HG03045 (cell line): ENCODE data around the gene SCUBE1.
"Not testable (repeated sequence)": the region's sequence is repeated elsewhere in the genome, so short reads cannot be mapped to it uniquely, and the experiment has no call there.

Experiments
- ATAC-seq: cut with Tn5 transposase; IDR thresholded peaks from one replicate; pipeline ENCODE4 v1.9.1; 2021; ENCODE audit warnings: mild to moderate bottlenecking, moderate library complexity; ENCODE audit not compliant: unreplicated experiment

SCUBE1 gene

DNA sequence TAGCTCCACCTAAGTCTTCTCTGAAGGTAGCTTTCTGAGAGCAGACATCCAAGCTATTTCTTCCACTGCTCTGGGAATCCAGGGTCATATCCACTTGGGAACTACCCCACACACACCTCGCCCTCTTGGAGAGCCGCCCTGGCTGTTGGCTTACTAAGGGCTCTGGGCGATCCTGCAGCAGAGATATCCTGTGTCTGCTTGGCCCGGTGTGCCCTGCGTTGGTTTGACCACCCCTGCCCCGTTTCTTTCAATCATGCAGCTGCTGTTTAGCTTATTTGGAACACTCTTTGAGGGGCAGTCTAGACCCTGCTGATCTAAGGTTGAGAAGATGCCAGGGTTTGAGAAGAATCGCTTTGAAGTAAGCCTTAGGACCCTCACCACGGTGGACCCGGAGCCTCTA, 17.4 kb upstream of the SCUBE1 start:
- no peak for ATAC-seq

DNA sequence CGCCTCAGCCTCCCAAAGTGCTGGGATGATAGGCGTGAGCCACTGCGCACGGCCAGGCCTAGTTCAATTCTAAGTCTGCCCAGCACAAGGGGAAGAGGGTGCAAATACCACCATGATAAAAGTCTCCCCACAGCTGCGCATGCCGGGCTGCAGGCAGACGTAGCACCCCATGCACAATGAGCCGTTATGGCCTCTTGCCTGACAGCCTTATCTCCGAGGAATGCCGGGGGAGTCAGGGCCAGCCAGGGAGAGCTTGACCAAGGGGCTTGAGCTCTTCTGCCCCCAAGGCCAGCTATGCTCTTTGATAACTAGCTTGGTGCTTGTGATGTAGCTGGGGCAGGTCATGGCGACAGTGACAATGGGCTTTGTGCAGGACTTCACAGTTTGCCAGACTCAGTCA, 13.7 kb upstream of the SCUBE1 start:
- no peak for ATAC-seq

DNA sequence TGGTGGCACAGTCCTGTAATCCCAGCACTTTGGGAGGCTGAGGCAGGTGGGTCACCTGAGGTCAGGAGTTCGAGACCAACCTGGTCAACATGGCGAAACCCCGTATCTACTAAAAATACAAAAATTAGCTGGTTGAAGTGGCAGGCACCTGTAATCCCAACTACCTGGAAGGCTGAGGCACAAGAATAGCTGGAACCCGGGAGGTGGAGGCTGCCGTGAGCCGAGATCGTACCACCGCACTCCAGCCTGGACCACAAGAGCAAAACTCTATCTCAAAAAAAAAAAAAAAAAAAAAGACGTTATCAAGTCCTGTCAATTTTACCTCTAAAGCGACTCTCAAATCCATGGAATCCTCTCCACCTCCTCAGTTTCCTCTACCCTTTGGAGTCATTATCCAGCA, 12.5 kb upstream of the SCUBE1 start:
- not testable (repeated sequence) for ATAC-seq

DNA sequence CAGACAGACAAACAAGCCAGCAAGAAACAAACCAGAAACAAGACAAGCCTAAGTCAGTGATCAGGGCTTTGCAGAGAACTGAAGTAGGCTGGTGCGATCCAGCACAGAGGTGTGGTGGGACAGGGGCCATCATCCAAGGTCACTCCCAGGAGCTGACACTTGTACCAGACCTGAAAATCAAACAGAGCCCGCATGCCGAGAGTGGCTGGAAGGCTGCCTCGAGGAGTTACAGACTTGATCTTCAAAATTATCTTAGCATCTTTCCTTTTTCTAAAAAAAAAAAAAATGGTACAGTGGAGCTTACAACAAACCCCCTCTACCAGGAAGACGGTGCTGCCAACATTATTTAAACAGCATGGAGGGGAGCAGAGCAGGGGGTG, 8.8 kb upstream of the SCUBE1 start:
- no peak for ATAC-seq

DNA sequence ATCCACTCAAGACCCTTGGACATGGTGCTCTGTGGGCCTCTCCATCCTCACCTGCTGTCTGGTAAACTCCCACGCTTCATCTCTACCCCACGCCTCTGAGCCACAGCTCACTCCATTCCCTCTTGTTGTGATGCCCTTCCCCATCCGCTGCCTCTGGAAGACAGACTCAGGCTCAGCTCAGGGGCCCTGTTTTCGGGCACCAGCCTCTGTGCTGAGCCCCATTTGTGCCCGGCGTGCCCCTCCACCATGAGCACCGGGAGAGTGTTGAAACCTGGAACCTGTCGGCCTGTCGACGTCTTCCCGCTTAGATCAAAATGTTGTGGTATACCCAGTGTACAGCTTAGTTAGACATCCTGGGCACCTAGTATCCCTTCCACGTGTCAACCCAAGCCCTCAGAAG, 6.5 kb upstream of the SCUBE1 start:
- no peak for ATAC-seq

DNA sequence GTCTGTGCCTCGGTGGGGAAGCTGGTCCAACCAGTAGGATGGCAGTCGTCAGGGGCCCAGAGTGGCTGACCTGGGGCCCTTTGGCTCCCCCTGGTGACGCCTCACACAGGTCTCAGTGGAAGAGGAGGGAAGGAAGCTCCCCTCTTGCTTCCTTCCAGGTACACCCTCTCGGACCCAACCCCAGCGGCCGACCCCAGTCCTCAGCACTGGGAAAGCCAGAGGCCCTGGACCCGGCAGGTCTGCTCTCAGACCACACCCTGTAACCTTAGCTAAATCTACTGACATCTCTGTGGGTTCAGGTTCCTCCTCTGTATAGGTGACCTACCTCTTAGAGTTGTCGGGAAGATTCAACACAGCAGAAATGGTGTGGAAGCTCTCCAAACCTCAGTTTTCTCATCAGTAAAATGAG, 3.4 kb upstream of the SCUBE1 start:
- no peak for ATAC-seq

DNA sequence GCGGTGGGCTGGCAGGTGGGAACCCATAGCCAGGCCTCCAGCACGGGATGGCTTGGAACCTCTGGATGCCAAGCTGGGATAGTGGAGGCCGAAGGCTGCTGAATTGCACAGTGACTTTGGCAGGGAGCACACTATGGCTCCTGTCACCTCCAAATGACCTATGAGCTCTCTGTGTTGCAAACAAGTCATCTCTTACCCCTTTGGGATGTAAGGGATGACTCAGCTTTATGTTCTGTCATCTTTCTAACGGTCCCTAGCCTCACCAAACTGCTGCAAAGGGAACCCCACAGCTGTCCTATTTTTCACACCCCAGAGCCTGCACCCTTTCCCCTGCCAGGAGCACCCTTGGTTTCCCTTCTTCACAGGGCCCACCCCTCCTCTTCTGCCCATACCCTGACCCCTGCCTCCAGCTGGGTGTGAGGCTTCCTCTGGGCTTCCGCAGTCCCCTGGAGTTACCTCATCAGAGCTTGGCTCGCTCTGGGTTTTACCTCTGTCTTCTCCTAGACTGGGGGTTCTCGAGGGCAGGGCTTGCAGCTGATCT, 2.7 kb upstream of the SCUBE1 start:
- ATAC-seq: no peak

DNA sequence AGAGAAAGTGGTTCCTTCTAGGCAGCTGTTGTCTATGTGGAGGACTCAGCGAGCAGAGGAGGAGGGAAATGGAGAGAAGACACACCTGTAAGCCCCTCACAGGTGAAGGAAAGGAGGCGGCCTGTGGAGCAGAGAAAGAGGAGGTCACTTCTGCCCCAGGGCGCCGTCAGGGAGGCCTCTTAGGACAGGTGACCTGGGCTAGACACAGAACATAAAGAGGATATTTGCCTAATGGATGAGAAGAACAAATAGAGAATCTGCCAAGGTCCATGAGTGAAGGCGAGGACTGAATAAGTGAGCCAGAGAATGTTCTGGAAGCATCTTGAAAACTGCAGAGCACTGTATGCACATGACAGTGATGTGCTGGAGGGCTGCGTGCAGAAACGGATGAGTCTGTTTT, 2.2 kb upstream of the SCUBE1 start:
- ATAC-seq: no peak

DNA sequence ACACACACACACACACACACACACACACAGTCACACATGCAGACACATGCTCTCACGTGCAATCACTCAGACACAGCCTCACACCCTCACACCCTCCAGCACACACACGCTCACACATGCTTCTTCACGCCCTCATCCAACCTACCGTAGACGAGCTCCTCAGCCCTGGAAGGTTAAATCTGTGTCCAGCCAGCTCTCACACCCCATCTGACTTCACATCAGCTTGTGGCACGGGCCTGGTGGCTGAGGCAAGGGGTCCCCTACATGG, 1.3 kb upstream of the SCUBE1 start:
- ATAC-seq: no peak

DNA sequence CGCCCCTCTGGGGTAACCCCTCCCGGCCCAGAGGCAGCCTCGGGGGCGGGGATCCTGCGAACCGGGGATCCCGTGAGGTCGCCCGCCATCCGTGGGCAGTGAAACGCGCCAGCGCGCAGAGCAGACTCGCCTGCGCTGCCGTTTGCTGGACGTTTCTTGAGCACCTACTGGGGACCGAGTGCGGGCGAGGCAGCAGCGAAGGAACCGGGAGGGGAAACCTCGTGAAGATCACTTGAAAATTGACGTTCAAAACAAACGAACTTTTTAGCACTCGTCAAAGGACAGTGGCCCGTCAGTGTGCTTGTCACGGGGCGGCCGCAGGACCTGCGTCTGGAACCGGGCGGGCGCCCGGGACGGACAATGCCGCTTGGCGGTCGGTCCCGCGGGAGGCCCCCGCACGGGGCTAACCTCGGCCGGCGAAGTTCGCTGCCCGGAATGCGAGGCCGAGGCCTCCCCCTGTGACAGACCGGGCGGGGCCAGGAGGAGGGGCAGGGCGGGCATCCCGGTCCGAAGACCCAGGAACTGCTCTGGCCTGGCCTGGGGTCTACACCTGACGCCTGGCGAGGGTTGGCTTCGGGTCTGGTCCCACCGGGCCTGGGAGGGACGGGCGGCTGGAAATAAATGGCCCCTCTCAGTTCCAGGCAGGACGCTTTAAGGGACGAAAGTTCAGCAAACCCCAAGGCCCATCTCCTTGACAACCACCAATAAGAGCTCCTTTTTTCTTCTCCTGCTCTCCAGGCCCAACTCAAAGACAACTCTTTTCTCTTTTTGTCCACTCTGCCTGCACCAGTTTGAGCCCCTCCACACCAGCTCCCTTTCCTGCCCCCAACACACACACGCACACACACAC, 723 bp upstream of the SCUBE1 start:
- ATAC-seq: no peak

DNA sequence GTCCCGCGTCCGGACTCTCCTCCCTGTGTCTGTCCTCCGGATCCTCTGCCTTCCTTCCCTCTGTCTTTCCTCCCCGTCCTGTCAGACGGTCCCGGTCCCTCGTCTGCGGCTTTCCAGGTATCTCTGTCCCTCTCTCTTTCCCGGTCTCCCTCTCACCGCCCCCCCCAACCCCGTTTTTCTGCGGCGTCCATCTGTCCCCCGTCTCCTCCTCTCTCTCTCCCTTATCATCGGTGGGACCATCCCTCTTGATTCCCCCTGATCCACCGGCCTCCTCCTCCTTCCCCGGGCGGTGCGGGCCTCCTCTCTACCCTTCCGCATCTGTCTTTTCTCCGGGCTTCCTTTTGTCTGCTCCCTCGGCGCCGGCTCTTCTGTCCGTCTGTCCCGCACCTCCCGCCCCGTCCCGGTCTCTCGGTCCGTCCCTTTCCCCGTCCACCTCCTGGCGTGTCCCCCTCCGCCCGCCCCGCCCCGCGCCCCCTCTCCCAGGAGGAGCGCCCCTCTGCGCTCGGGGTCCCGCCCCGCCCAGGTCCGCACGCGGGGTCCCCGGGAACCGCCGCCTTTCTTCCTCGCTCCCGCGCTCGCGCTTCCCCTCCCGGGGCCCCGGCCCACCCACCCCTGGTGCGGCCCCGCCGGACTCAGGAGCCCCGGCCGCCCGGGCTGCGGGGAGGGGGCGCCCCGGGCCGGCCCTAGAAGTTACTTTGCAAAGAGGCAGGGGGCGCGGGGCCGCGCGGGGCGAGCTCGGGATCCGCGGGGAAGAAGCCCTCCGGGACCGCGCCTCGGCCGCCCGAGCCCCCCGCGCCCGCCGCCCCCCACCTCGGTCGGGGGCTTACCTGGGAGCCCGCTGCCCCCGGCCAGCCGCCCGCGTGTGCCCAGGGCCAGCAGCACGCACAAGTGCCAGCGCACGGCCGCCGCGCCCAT, 568 bp downstream of the SCUBE1 start:
- no peak for ATAC-seq

DNA sequence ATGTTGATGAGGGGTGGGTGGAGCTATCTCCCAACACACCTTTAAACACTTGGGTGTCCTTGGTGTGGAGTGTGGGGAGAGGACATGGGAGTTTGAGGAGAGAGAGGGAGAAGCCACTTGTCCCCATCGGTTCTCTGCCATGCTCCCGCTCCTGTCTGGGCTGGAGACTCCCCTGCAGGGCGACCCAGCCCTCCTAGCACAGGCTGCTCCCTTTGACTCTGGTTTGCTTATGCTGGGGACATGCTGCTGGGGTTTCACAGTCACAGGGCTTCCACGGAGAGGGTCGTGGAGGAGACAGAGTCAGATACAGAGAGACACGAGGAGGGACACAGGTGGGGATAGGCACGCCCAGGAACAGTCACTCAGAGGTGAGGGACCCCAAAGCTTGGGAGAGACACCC, 1.6 kb downstream of the SCUBE1 start:
- ATAC-seq: no peak

DNA sequence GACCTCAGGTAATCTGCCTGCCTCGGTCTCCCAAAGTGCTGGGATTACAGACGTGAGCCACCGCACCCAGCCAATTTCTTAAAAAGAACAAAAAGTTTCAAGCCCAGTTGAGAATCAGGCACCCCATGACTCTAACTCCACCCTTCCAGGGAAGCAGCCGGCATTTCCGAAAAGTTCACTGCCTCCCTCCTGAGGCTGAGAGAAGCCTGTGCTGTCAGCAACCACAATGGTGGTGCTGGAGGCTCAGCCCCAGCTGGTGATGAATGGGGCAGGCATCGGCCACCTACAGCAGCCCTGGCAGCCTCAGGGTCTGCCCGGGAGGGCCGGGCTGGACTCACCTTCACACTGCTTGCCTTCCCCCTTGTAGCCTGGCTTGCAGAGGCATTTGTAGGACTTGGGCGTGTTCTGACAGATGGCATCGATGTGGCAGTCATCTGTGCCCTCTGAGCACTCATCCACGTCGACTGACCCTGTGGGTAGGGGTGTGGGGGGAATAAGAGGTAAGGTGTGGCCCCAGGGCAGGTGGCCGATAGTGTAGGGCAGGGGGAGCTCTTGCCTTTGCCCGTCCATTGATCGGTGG, 4.3 kb downstream of the SCUBE1 start:
- no peak for ATAC-seq

DNA sequence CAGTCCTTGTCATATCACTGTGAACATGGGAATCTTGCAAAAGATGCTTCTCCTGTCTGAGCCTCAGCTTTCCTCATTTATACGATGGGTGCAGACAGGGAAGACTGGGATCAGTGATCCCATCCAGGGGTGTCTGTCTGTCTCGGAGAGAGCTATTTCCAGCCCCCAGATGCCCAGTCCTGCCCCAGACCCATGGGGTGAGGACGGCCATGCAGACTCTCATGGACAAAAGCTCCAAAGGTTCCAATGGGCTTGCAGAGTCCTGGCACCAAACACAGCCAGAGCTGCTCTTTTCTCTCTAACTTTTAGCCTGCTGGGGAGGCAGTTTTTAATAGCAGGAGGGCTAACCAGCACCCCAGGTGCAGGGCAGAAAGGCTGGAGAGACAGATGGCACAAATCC, 5.2 kb downstream of the SCUBE1 start:
- ATAC-seq: no peak

DNA sequence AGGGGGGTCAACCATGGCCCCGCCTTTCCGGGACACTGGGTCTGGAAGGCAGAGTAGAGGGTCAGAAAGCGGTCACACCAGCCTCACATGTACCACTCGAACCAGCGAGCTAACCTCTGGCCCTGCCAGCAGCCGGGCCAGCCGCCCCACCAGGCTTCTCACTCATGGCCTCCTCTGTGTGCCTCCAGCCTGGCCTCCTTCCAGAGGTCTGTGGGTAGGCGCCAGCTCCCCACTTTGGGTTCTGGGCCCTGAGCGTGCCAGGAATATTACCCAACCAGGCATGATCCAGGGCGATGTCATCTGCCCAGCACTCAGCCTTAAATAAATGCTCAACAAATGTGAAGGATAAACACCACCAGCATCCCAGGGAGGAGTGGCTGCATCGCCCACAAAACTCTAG, 5.8 kb downstream of the SCUBE1 start:
- no peak for ATAC-seq

DNA sequence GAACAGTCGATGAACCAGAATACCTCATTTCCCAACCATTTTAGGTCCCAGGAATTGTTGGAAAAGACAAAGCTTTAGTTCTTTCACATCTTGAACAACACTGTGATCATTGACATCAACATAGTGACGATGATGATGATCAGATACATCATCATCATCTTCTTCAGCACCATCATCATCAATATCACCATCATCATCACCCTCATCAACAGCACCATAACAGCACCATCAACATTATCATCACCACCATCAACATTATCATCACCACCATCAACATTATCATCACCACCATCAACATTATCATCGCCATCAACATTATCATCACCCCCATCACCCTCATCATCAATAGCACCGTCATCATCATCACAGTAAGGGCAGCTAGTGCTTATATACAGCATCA, 8.8 kb downstream of the SCUBE1 start:
- ATAC-seq: no peak

DNA sequence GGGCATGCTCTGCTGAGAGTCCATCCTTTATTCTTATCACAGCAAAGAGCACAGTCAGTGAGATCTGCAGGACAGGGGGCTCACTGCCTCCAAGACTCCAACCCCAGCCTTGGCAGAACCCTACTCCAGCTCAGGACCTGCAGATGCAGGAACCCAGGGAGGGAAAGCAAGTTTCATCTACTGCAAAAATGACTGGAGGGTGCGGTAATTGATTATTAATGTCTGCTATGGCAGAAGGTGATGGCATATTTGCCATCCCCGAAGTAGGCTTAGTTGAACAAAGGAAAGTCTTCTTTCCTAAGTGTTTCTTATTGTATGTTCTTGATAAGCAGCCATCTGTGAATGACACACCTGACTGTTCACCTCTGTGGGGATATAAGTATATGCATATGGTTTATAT, 9.2 kb downstream of the SCUBE1 start:
- ATAC-seq: no peak

DNA sequence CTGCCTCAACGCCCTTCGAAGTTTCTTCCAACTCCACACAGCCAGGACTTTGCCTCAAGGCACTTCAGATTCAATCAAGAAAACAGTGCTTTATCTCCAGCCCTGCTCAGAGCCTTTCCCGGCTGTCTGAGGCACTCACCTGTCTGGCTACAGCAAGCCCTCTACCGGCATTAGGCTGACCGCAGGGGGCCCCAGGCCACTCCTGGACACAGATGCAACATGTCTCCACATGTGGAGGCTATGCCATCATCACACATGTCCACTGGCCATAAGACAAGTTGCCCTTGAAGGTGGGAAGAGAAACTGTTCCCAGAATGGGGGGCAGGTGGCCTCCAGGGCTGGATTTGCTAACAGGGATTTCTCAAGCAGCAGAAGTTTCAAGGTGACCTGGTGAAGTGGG, 10.0 kb downstream of the SCUBE1 start:
- no peak for ATAC-seq

DNA sequence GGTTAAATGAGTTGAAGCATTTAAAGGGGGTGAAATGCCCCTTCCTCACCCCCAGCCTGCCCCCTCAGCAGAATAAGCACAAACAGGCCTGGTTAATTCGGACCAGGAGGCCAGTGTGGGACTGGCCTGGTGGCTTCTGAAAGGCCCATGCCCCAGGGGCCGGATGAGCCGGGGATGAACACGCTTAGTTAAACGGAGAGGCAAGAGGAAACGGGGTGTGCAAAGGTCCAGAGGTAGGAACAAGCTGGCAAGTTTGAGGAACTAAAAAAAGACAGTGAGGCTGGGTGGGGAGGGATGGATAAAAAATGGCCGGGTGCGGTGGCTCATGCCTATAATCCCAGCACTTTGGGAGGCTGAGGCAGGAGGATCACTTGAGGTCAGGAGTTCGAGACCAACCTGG, 11.5 kb downstream of the SCUBE1 start:
- no peak for ATAC-seq

DNA sequence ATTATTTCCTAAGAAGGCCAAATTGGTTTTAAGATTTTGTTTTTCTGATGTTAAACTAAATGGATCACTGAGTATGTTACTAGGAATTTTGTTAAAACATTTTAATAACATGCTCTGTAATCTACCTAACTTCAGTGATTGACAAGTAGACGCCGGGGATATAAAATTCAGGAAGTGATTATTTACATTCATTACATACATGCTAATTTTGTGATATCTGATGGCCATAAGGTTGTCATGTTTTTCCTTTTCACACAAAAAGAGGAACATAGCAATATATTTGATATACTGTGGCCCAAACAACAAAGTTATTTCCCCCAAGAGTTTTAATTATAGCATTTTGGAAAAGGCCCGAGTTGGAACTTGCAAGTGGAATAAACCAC, 12.1 kb downstream of the SCUBE1 start:
- ATAC-seq: no peak

DNA sequence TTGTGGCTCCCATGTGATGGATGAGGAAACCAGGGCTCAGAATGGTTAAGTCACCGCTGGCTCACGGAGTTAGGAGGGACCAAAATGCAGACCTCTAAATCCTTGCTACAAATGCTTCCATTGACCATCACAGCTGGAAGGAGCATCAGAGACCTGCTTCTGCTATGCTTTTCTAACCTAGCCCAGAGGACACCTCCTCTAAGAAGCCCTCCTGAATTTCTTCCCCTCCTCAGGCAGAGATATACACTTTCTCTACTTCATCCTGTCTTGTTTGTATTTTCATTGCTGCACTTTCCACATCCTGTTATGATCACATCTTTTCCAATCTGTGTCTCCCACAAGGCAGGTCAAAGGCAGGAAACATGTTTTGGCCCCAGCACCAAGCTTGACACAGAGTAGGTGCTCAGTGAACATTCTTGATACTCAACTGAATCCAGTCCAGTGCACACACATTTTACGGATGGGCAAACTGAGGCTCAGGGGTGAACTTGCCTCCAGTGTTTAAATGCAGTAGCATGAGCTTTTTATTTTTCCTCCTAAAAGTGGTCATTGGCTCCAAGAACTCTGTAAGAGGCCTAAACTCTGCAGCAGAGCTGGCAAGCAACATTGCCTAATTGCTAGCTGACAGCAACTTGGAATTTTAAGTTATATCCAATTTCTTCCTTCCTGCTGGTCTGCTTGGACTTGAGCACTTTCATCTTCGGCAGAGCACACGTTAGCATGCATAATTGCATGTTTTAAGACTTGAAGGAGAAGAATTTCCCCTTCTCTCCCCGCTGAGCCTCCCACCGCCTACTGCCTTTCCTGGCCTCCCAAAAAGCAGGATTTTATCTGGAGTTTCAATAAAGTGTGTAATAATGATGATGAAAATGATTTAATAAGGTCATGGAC, 12.7 kb downstream of the SCUBE1 start:
- ATAC-seq: no peak
